NCI-H345 (cell line): ENCODE results near the gene STPG4.

Source experiments
- DNase-seq: peaks from one replicate; lab custom pipeline; 2025; lab: John Stamatoyannopoulos, UW

Gene STPG4

DNA sequence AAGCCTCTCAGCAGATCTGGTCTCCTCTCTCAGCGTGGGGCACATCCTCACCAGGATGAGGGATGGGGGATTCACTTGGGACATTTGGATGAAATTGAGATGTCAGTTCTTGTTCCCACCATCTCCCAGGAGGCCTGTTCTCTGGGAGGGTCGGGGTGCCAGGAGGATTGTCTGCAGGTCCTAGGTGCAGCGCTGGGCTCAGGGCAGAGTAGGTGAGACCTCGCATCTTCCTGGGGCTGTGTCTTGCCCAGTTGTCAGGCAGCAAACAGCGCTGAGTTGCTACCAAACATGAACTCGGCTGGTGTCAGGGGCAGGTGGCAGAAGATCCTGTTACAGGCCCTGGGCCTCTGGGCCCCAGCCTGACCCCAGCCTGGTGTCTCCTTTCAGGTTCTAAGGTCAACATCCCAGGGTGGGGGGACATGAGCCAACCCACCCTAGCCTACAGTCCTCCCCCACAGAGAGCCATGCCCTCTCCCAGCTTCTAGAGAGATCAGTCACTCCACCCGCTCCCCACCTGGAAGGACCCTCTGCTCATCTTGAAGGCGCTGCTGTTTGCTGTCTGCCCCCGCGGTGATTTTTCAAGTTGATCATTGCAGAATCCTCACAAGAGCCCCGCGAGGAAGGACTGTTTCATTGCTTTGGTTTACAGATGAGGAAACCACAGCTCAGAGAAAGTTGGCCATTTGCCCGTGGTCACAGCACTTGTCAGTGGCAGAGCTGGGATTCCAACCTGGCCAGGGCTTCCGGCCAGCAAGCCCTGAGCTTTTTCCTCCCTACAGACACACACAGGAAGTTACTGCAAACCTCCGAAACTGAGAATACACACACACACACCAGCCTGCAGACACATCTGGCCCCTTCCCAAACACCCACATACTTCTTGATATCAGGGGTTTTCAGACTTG lies 83.9 kb downstream of the STPG4 start:
- DNase-seq = no peak

GRCh38 chr2:47070155-47070919 lies 84.8 kb downstream of the STPG4 start:
- DNase-seq = no peak

DNA sequence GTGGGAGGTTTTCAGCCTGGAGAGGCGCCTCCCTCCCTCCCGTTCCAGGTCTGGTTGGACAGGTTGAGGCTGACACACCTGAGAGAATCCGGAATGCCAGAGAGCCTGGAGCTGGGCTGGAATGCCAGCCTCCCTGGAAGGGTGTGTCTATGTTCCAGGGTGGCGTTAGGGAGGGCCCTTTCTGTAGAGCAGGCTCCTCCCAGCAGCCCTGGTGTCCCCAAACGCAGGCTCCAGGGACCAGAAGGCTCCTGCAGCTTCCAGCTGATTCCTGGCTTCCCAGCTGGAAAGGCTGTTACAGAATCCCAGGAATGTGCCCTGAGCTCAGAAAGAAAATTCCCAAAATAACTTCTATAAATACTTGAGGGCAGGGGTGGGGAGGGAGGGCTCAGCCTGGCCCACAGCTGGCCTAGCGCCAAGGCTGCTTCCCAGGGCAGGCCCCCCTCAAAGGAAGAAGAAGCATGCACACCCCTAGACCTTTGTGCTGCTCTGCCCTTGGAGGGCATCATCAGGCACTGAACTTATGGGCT lies 85.4 kb downstream of the STPG4 start:
- no peak for DNase-seq

DNA sequence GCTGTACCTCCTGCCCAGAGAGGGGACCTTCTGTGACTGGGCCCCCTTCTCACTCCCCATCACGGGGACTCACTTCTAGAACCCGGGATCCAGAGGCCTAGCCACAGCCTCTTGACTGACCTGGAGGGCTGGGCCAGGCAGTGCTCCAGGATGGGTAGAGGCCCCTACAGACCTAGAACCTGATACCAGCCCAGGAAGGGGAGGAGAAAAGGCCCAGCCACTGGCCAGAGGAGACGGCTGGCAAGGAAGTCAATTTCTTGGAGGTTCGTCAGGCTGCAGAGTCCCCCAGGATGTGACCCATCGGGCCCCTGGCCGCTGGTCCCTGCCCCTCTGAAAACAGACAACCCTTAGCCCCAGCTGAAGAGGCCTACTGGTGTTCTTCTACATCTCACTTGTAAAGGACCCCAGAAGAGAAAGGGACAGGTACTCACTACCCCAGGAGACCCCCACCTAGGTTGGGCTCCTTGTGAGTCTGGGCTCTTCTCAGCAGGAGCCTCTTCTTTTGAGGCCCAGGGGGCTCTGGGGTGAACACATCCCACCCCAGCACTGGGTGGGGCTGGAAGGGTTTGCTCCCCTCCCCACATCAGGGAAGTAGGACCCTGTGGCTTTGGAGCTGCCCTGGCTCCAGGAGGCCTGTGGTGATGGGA lies 86.0 kb downstream of the STPG4 start:
- no peak for DNase-seq

DNA sequence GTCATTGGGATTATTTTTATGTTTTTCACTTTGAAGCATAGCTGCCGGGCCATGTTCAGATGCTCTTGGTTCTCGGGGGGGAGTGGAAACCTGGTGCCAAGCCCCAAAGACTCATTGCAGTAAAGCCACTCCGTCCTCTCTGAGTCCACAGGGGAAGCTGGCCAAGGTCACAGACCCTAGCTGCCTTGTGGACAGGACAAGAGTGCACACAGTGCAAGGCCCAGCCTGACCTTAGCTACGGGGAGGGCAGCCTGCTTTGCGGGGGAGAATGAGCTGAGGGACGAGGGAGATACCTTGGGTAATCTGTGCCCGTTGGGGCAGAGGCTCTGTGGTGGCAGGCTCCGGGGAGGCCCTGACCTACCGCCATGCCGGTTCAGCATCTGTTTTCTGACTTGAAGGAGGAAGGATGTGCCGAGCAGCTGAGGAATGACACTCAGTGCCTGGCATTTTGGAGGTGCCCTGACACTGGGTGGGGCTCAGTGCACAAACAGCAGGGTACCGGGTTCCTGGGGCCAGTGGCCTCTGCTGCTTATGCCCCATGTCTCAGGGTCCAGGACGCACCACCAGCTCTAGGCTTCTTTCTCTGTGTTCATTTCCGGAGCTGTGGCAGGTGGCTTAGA lies 87.2 kb downstream of the STPG4 start:
- no peak for DNase-seq

DNA sequence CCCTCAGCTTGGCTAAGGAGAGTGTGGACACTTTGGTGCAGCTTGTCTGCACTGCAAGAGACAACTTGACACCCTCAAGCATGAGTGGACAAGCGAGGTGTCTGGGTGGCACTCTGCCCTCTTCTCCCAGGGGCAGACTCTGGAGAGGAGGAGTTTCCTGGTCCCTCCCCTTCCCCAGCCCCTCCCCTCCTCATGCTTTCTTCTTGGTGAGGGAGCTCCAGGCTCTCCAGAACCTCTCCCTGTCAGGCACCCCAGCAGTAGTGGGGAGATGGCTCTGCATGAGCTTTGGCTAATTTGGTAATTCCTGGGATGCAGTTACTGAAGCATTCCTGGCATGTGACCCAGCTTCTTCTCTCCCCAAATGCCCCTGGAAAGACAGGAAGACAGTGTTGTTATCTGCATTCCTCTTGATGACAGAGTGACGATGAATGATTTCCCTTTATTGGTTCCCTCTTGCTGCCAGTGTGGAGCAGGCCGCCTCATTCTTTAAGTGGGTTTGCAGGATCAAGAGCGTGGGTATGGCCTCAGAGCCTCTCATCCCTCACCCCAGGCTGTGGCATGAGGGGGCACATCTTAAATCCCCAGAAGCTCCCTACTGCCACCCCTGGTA lies 89.2 kb downstream of the STPG4 start:
- DNase-seq = no peak

- DNase-seq = no peak
Measured at GRCh38 chr2:47065343-47065742, 89.8 kb downstream of the STPG4 start.

DNA sequence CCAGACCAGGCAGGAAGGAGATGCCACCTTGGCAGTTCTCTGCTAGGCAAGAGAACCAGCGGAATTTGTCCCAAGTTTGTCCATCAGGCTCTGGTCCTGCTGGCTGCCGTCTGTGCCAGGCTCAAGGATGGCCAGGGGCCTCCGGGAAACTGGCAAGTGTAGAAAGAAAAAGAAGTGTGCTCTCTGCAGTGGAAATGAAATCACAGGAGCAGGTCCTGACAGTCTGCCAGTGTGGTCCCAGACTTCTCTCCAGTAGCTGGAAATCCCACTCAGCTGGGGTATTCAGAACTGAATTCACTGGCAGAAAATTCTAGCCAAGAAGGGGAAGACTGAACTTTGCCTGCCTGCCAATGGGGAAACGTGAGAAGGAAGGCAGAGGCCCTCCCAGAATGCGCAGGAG lies 91.0 kb downstream of the STPG4 start:
- no peak for DNase-seq

DNA sequence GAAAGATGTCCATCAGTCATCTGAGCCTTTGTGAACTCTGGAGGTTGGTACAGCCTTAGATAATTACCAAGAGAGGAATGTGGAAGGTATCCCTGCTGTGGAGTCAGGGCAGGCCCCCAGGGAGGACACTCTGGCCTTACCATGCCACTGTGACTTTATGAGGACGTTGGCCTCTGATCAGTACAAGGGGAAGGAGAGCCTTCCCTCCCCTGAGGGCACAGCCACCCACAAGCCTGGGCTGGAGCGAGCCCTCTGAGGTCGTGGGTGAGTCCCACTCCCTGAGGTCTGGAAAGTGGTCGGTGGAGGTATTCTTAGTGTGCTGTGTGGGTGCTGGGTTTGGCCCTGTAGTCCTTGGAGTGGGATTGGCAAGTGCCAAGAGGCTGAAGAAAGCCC lies 91.6 kb downstream of the STPG4 start:
- DNase-seq = no peak

GRCh38 chr2:47062681-47063537 lies 92.2 kb downstream of the STPG4 start:
- no peak for DNase-seq

GRCh38 chr2:47061944-47062678 lies 93.0 kb downstream of the STPG4 start:
- DNase-seq = no peak

DNA sequence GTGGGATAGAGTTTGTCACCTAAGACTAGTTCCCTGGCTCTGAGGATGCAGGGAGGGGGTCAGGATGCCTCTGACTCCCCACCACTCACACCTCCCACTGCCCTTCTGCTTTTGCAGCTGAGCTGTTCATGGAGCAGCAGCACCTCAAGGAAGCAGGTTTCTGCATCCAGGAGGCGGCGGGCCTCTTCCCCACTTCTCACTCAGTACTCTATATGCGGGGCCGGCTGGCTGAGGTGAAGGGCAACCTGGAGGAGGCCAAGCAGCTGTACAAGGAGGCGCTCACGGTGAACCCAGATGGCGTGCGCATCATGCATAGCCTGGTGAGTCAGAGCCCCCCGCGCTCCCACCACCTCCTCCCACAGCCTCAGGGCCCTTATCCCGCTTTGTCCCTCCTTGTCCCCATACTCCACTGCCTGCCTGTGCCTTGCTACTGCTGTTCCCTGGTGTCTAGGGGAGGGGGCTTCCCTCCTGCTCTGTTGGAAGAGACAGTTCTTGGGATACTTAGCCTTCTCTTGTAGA lies 94.4 kb downstream of the STPG4 start:
- DNase-seq = no peak

- no peak for DNase-seq
Measured at GRCh38 chr2:47058003-47058931, 96.8 kb downstream of the STPG4 start.

- DNase-seq = no peak
Measured at GRCh38 chr2:47057687-47058002, 97.5 kb downstream of the STPG4 start.

DNA sequence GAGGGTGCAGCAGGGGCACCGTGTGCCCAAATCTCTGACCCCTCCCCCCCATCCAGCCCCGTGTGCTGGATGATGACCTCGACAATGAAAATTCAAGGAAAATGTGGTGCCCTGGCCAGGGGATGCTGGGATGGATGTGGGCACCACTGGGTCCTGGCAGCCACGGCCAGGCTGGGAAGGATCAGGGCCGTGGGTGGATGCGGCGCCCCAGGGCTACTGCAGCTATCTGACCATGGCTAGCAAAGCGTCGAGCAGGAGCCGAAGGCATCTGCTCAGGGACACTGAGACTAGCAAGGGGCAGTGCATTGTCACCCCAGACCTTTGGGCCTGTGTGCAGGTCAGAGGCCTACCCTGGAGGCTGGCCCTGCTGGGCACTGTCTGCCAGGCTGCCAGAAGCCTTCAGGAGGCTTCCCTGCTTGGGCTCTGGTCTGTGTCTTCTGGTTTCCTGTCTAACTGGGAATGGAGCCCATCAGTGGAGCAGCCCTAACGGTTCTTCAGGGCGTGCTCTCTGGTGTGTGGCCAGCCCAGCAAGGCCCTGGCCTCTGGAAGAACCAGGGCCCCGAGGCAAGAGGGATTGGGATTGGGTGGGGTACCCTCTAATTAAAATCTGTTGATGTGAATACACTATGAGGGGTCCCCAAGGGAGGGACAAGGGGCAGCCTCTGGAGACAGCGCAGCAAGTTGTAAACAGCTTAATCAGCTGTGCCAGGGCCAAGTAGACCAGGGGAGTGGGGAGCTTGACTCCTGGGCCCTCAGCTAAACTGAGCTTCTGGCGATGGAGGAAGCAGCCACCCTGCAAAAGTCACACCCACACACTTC lies 98.0 kb downstream of the STPG4 start:
- no peak for DNase-seq

DNA sequence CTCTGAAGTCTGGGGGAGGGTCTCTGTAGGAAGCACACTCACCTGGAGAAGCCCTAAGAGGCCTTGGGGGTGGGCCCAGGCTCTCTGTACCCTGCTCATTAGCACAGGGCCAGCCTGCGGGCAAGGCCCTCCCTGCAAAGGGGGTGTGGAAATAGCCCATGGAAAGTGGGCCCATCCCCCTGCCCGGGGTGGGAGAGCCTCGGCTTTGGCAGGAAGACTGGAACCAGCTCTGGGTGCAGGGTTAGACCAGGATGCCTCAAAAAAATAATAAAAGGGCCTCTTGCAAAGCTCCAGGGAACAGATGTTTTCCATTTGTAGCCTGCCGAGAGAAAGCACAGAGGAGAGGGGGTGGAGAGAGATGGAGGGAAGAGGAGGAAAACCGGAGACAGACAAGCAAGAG lies 98.7 kb downstream of the STPG4 start:
- DNase-seq = no peak

DNA sequence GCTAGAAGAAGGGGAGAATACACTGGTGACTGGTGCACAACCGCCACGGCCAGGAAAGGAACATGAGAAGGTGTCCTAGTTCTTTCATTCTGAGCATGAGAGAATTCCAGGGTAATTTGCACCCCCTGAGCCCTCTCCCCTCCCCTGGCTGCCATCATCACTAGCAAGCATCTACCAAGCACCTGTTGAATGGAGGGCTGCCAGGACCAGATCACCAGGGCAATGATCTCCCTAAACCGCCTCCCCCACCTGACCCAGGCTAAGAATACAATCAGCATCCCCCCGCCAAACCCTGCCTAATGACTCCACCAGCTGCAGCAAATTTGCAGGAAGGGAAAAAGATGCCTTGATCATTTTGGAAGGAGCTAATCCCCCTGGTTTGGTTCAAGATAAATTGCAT lies 100.2 kb downstream of the STPG4 start:
- DNase-seq = no peak

GRCh38 chr2:47054036-47054555 lies 101.0 kb downstream of the STPG4 start:
- DNase-seq = no peak
